ENCODE results near the gene HEPACAM2. TPM values are rescaled to one million over a fixed set of nuclear protein-coding genes. Genes with fewer than 3 reads are reported as not detected.

Gene HEPACAM2
- total and polyA plus RNA-seq, 7 donors: 0.01 TPM; not detected in 6

DNA sequence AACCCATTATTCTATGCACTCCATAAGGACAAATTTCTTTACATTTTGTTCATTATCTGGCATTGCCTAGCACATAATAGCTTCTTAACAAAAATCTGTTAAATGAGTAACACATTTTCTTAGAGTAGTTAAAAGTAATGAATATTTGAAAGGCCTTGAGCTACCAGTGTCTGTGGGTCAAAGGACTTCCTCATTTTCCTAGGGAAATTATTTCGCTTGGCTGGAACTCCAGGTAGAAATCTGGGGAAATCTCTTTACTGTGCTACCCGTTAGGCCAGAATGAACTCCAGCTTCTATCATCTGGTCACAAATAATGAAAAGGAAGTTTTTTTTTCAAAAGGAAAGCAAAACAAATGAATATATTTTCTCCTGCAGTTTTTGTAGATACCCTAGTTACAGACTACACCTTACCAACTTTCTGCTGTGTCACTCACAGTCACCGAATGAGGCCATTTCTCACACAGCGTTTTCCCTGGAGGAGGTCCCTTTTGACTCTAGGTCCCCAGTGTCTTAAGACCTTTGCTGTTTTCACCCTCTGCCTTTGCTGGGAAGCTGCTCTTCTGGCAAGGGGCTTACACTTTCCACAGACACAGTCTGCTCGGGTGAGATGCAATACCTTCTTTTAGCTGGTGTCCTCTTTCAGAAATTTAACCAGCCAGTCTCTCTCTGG lies 79.7 kb downstream of the HEPACAM2 start:
- DNase-seq (no peak), ATAC-seq (peak in 3 of 4 donors; percentile 37 to 47 (median 39))
- Histone ChIP-seq H3K4me3 (peak overlapping the region; percentile 54), H3K36me3 (ENCODE audit: insufficient read depth in 1 of 2, low read depth in 1 of 2) (peaks cover 5 to 7% of the 10 kb centered on the region in 2 donors), H3K9me3 (no peaks in the 10 kb centered on the region), H3K27ac (peak overlapping the region; percentile 6), H3K4me1 (peaks cover 15% of the 10 kb centered on the region), H3K27me3 (ENCODE audit: insufficient read depth in 3 of 3, low read length in 2 of 3) (no peaks in the 10 kb centered on the region)
- WGBS, 3 donors: 30 to 35% (median 34%) methylated on average over 5 of the region's 5 CpGs
- intact Hi-C loops (cut with DNase I): no loop called here
- TF ChIP-seq, protein P1, sequence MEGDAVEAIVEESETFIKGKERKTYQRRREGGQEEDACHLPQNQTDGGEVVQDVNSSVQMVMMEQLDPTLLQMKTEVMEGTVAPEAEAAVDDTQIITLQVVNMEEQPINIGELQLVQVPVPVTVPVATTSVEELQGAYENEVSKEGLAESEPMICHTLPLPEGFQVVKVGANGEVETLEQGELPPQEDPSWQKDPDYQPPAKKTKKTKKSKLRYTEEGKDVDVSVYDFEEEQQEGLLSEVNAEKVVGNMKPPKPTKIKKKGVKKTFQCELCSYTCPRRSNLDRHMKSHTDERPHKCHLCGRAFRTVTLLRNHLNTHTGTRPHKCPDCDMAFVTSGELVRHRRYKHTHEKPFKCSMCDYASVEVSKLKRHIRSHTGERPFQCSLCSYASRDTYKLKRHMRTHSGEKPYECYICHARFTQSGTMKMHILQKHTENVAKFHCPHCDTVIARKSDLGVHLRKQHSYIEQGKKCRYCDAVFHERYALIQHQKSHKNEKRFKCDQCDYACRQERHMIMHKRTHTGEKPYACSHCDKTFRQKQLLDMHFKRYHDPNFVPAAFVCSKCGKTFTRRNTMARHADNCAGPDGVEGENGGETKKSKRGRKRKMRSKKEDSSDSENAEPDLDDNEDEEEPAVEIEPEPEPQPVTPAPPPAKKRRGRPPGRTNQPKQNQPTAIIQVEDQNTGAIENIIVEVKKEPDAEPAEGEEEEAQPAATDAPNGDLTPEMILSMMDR (IDR thresholded peaks at IDR 0.05): no peak

DNA sequence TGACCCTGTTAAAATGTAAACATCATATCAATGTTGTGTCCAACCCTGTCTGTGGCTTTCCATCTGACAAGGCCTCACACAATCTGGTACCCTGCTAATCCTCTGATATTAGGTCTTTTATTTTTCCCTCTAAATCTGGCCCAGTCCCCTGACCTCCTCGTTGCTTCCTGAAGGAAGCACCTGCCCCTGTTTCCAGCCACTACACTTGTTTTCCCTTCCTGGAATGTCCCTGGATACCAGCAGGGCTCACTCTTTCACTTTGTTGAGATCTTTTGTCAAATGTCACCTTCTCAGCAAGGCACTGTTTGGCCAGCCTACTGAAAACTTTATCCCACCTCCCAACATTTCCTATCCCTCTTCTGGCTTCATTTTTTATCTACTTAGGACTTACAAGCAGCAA lies 80.2 kb downstream of the HEPACAM2 start:
- intact Hi-C loops (cut with DNase I): no loop called here
- Histone ChIP-seq H3K27ac (no peak overlapping the region), H3K27me3 (ENCODE audit: insufficient read depth in 3 of 3, low read length in 2 of 3) (no peaks in the 10 kb centered on the region), H3K9me3 (no peaks in the 10 kb centered on the region), H3K4me3 (no peak overlapping the region), H3K4me1 (peaks cover 15% of the 10 kb centered on the region), H3K36me3 (ENCODE audit: insufficient read depth in 1 of 2, low read depth in 1 of 2) (peaks cover 5 to 7% of the 10 kb centered on the region in 2 donors)
- TF ChIP-seq, protein P1 (IDR thresholded peaks at IDR 0.05): no peak
- ATAC-seq (peak in 1 of 4 donors; percentile 23), DNase-seq (no peak)
- WGBS, 3 donors: 10 to 17% (median 13%) methylated on average over 1 of the region's 1 CpG

DNA sequence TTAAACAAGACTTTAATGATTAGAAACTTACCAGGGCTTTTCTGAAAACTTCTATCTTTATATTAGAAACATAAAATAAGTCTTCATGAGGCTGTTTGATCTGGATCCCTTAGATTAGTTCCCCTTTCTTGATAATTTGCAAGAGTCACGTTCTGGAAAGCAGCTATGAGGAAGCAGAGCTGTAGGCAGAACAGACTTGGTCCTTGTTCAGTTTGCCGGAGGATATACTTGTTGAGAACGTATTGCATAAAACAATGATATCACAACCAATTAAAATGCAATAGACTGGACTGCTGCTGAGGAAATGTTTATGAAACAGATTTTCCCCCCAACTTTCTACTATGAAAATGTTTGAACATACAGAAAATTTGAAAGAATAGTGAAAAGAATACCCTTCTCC lies 80.9 kb downstream of the HEPACAM2 start:
- Histone ChIP-seq H3K4me3 (no peak overlapping the region), H3K4me1 (peaks cover 15% of the 10 kb centered on the region), H3K9me3 (no peaks in the 10 kb centered on the region), H3K27ac (no peak overlapping the region), H3K36me3 (ENCODE audit: insufficient read depth in 1 of 2, low read depth in 1 of 2) (peaks cover 7% of the 10 kb centered on the region in 2 donors), H3K27me3 (ENCODE audit: insufficient read depth in 3 of 3, low read length in 2 of 3) (no peaks in the 10 kb centered on the region)
- ATAC-seq (no peak), DNase-seq (no peak)
- 55 to 62% (median 61%) methylated on average over 3 of the region's 3 CpGs for WGBS, 3 donors
- TF ChIP-seq, protein P1 (IDR thresholded peaks at IDR 0.05): no peak
- intact Hi-C loops (cut with DNase I): no loop called here

DNA sequence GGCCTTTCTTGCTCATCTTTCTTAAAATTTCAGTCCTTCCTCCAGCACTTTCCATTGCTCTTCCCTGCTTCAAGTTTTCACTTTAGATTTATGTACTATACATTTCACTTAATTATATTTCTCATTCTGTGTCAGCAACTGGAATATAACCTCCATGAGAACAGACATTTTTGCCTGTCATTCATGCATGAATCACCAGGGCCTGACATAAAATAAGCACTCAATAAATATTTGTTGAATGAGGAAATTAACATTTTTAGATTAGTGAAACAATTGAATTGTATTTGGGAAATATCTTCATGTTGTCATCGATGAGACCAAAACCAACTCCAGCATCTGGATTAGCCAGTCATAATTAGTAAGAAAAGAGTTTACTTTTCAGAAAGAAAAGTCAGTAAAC lies 84.1 kb downstream of the HEPACAM2 start:
- TF ChIP-seq, protein P1 (IDR thresholded peaks at IDR 0.05): no peak
- ATAC-seq (no peak), DNase-seq (no peak)
- Histone ChIP-seq H3K9me3 (no peaks in the 10 kb centered on the region), H3K27me3 (ENCODE audit: insufficient read depth in 3 of 3, low read length in 2 of 3) (no peaks in the 10 kb centered on the region), H3K4me3 (no peak overlapping the region), H3K36me3 (ENCODE audit: insufficient read depth in 1 of 2, low read depth in 1 of 2) (peaks cover 7 to 11% of the 10 kb centered on the region in 2 donors), H3K4me1 (peaks cover 9% of the 10 kb centered on the region), H3K27ac (no peak overlapping the region)
- 95 to 98% (median 95%) methylated on average over 1 of the region's 1 CpG for WGBS, 3 donors
- intact Hi-C loops (cut with DNase I): no loop called here

Data from psoas muscle (tissue), 8 donors.